ENCODE results near the gene MCOLN1. TPM values are rescaled to one million over a fixed set of nuclear protein-coding genes. Genes with fewer than 3 reads are reported as not detected.

MCOLN1 gene
- total and polyA plus RNA-seq, 4 donors = 10.9 to 17.0 (median 13.7) TPM

- Histone ChIP-seq H3K27me3 (ENCODE audit: control insufficient read depth in 4 of 4, insufficient read depth in 4 of 4, low read length in 3 of 4) (no peaks in the 10 kb centered on the region), H3K4me3 (ENCODE audit: low read depth in 1 of 3, low read length in 3 of 3) (no peak overlapping the region), H3K36me3 (ENCODE audit: control insufficient read depth in 4 of 4, insufficient read depth in 3 of 4, low read depth in 1 of 4, low read length in 3 of 4) (no peaks in the 10 kb centered on the region), H3K27ac (ENCODE audit: low read depth in 1 of 2, low read length in 2 of 2) (no peak overlapping the region), H3K4me1 (ENCODE audit: control insufficient read depth in 4 of 4, insufficient read depth in 4 of 4, low read length in 3 of 4) (no peaks in the 10 kb centered on the region), H3K9ac (ENCODE audit: low read depth in 1 of 2, low read length in 2 of 2) (no peak overlapping the region), H3K9me3 (ENCODE audit: control insufficient read depth in 4 of 4, low read length in 3 of 4) (no peaks in the 10 kb centered on the region)
- TF ChIP-seq SP1 (IDR thresholded peaks at IDR 0.05) = no peak
- no peak for TF ChIP-seq NR2F2 (IDR thresholded peaks at IDR 0.05)
- TF ChIP-seq HNF4G (IDR thresholded peaks at IDR 0.05) = no peak
- no peak for TF ChIP-seq EGR1 (IDR thresholded peaks at IDR 0.05; ENCODE audit: low read depth in 2 of 2)
- TF ChIP-seq CTCF (IDR thresholded peaks at IDR 0.05; ENCODE audit: low read depth, low read length, missing input control) = no peak
- TF ChIP-seq TAF1 (conservative IDR thresholded peaks at IDR 0.05) = no peak
- no peak for TF ChIP-seq YY1 (IDR thresholded peaks at IDR 0.05)
- TF ChIP-seq GABPA (IDR thresholded peaks at IDR 0.05 in 1 of 2, conservative IDR thresholded peaks at IDR 0.05 in 1 of 2) = no peak
- no peak for TF ChIP-seq HNF4A (conservative IDR thresholded peaks at IDR 0.05)
- no peak for TF ChIP-seq RAD21 (IDR thresholded peaks at IDR 0.05)
- TF ChIP-seq RXRA (IDR thresholded peaks at IDR 0.05) = no peak
- no peak for TF ChIP-seq REST (IDR thresholded peaks at IDR 0.05)
- no peak for TF ChIP-seq ATF3 (IDR thresholded peaks at IDR 0.05)
- no peak for TF ChIP-seq FOXA2 (IDR thresholded peaks at IDR 0.05)
- TF ChIP-seq MAX (IDR thresholded peaks at IDR 0.05) = no peak
- 64% methylated on average over 6 of the region's 6 CpGs for WGBS
- DNase-seq (ENCODE audit: low spot score) = no peak
Observed at GRCh38 chr19:7578127-7578526, 55.7 kb downstream of the MCOLN1 start.

GRCh38 chr19:7579182-7579581 lies 56.8 kb downstream of the MCOLN1 start:
- WGBS = 58% methylated on average over 6 of the region's 6 CpGs
- Histone ChIP-seq H3K27ac (ENCODE audit: low read depth in 1 of 2, low read length in 2 of 2) (no peak overlapping the region), H3K9ac (ENCODE audit: low read depth in 1 of 2, low read length in 2 of 2) (no peak overlapping the region), H3K27me3 (ENCODE audit: control insufficient read depth in 4 of 4, insufficient read depth in 4 of 4, low read length in 3 of 4) (no peaks in the 10 kb centered on the region), H3K36me3 (ENCODE audit: control insufficient read depth in 4 of 4, insufficient read depth in 3 of 4, low read depth in 1 of 4, low read length in 3 of 4) (no peaks in the 10 kb centered on the region), H3K4me3 (ENCODE audit: low read depth in 1 of 3, low read length in 3 of 3) (no peak overlapping the region), H3K9me3 (ENCODE audit: control insufficient read depth in 4 of 4, low read length in 3 of 4) (no peaks in the 10 kb centered on the region), H3K4me1 (ENCODE audit: control insufficient read depth in 4 of 4, insufficient read depth in 4 of 4, low read length in 3 of 4) (no peaks in the 10 kb centered on the region)
- TF ChIP-seq ZBTB33 (IDR thresholded peaks at IDR 0.05) = no peak
- DNase-seq (ENCODE audit: low spot score) = no peak

All from liver (tissue), 9 donors.